NCI-H2107 treated with DMSO at 0.1 percent for 48 hours (cell line): ENCODE data around the gene PFN3.

Source experiments
- DNase-seq: peaks from one replicate; lab custom pipeline; 2025; ENCODE audit not compliant: unreplicated experiment; lab: John Stamatoyannopoulos, UW

Gene PFN3, protein sequence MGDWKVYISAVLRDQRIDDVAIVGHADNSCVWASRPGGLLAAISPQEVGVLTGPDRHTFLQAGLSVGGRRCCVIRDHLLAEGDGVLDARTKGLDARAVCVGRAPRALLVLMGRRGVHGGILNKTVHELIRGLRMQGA

DNA sequence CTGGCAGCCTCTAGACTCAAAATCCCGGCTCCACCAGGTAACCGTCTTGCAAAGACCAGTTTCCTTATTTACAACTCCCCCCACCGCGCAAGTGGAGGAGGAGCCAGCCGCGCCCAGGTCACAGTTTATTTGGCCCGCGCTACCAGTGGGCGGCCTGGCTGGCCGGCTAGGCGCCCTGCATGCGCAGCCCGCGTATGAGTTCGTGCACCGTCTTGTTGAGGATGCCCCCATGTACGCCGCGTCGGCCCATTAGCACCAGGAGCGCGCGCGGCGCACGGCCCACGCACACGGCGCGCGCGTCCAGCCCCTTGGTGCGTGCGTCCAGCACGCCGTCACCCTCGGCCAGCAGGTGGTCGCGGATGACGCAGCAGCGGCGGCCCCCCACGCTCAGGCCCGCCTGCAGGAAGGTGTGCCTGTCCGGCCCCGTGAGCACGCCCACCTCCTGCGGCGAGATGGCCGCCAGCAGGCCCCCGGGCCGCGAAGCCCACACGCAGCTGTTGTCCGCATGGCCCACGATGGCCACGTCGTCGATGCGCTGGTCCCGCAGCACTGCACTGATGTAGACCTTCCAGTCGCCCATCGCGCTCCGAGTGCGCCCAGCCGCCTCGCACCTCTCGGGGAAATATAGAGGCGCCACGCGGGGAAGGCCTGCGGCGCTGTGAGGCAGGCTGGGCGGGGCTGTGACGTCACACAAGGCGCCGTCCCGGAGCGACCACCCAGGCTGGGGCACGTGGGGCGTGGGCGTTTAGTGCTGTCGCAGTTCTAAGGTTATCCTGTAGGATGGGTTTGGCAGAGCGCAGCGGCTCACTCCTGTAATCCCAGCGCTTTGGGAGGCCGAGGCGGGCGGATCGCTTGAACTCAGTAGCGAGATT is at the start of gene PFN3:
TSS of gene PFN3 (minus strand) at position 665 of the 872 bp plus-strand sequence. CDS start at position 580, 85 bp downstream.
- DNase-seq: no peak

DNA sequence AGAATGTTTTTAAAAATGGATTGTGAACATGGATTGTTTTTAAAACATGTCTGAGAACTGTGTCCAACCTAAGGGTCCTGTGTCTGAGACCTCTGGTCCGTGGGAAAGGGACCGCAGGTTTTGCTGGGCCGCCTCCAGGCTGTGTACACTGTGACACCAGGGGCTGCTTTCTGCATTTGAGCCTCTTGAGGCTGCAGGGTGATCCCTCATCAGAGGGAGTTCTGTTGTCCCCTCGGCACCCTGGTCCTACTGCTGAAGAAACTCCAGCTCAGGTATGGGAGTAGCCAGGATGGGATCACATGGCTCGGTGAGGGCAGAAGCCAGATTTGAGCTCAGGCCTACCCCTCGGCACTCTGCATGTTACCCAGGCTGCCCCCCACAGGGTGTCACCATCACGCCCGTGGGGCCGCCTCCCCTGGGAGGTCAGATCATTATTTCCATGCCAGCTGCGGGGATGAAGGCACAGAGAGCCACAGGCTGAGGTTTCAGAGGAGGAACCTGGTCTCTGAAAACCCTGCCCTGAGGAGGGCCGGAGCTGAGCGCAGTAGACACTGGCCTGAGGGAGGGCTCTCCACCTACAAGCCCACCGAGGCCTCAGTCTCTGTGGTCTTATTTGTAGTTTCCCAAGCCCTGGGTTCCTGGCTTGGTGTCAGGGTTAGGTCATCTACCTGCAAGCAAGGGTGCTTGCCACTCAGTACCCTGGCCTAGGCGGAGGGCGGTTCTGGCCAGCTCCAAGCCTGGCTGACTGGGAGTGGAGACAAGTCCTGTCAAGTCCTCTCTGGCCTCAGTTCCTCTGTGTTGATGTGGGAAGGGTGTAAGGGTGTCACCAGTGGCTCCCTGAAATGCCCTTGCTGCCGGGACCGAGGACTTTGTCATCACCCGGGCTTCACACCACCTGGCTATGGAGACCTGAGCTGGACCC is 48.9 kb upstream of the PFN3 start:
- DNase-seq: no peak

DNA sequence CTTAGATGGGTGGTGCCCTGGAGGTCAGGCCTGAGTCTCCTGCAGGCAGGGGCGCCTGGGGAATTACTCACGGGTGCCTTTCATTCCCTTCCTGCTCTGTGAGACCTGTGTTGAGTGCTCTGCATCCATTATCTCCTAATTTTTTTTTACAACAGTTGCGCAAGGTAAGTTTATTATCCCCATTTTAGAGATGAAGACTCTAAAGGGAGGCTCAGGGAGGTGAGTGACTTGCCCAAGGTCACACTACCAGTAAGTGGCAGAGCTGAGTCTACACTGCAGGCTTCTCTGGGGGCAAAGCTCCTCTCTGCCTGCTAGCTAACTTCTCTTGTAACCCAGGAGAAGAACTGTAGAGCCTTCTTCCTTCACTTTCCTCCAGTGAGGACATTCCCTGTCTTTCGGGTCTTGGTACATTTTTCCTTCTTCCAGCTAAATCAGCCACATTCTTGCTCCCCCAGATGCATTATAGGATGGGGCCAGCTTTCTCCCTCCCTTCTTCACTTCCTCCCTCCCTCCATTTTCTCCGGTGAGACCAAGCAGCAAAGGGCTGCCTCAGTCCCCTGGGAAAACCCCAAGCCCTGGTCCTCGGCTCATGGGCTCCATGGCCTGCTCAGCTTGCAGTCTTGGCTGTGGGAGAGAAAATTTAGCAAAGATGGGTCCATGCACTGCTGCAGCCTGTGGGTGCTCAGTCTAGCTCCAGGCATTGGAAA is 47.9 kb upstream of the PFN3 start:
- no peak for DNase-seq

DNA sequence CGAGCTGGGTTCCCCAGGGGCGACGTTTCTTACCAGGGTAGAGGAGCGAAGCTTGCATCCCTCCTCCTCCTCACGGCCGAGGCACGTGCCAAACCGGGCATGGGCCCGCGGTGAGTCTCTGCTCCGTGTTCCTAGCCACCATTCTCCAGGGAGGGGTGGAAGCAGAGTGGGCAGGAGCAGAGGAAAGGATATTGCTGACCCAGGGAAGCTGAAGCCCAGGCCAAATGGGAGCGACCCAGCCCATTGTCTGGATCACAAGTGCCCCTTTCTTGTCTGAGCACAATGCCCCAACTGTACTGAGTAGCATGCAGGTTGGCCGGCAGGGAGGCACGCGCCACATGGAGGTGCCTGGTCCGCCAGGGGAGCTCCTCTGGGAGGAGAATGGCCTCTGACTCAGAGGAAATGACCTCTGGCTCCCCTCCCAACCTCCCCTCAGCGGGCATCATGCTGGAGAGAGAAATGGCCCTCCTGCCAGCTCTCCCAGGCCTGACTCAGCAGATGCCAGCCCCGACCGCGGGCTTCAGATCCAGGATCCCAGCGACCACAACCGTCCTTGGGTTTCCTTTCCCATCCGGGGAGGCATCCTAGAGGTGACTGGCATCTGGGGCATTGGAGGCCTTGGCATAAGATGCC is 47.3 kb upstream of the PFN3 start:
- DNase-seq: no peak

DNA sequence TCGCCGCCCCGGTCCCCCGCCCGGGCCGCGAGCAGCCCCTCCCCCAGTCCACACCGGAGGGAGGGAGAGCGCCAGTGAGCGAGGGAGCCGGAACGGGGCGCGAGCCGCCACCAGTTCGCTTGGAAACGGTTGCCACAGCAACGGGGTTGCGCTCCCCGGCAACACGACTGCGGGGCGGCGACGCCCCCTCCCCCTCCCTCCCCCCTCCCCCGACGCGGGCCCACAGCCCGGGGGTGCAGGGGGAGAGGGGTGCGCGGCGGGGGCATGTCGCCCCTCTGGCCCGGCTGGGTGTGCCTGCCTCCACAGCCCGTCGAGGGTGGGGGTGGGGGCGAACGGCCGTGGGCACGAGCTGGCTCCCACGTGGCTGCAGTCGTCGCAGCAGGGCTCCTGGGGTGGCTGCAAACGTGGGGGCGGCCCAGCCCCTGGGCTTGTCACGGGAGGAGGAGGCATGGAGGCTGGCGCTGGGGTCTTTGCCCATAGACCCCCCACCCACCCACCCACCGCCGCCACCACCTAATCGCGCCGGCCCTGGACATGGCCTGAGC is 46.7 kb upstream of the PFN3 start:
- DNase-seq: no peak

DNA sequence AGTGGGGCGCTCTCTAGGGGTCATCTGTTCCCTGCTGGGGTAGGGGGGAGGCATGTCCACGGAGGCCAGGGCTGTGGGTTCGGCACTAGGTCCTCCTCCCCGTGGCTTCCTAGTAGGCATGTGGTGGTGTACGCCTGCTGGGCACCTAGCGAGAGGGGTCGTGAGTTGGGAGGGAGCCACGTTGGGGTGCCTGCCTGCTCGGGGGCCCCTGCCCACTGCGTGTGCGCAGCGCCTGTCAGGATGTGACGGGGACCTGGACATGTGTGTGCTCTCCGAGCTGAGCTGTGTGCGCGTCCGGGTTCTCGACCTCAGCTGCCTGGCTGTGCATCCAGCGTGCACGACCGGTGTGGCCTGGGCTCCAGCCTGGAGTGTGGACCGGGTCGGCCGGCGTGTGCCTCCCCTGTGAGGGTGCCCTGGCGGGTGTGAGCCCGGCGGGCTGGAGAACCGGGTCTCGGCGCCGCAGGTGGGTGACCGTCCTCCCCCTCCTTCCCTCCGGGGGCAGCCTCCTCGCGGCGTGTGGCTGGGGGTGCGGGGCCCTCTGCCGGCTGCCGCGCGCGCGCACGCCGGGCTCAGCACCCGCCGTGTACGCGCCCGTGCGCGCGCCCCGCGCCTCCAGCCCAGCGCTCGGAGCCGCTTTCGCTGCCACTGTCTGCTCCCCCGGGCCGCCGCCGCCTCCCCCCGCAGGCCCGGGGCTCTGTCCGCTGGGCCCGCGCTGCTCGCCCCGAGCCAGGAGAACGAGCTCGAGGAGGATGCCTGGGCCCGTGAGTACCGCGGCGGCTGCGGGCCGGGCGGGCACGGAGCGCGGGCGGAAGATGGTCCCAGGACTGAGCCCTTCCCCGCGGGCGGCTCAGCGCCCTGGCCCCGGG is 46.0 kb upstream of the PFN3 start, which contains the start of gene PRR7:
TSS of gene PRR7 (plus strand) at position 615 of the 866 bp plus-strand sequence. CDS start 8,254 bp downstream, outside the sequence.
- no peak for DNase-seq

DNA sequence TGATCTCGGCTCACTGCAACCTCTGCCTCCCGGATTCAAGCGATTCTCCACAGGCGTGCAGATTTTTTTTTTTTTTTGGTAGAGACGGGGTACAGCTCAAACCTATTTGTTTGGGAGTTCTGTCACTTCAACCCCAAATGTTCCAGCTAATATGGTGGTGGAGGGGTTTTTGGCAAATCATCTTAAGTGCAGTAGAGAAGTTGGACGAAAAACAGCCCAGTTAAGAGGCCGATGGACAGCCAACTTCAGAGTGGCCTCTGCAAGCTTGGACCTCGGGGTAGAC is 45.4 kb upstream of the PFN3 start:
- no peak for DNase-seq

DNA sequence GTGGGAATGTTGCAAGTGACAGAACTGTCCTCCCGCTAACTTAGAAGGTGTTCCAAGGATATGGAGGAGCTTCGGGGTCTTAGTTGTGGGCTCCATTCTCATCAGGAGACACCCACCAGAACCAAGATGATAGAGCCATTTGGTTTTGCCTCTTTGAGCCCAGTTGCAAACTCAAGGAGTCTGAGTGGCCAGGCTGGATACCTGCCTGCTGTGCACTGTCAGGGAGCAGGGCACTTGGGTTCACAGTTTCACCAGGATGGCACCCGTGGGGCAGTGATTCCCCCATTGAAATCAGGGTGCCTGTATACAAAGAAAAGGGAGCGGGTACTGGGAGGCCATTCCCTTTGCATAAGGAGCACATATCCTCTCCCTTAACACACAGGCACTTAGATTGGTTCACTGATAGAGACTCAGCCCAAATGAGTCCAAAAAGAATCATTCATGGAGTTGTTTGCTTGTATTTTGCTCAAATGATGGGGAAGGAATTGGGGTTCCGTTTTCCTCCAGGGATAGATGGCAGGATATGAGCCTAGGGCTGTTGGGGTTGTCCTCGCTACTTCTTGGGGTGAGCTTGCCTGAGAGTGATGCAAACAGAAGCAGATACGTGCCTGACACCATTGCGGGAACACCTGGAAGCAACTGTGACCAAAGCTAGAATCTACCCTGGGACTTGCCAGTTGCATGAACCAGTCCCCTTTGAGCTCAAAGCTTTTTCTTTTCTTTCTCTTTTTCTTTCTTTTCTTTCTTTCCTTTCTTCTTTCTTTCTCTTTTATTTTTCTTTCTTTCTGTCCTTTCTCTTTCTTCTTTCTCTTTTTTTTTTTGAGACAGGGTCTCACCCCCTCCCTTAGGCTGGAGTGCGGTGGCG is 44.8 kb upstream of the PFN3 start:
- no peak for DNase-seq

DNA sequence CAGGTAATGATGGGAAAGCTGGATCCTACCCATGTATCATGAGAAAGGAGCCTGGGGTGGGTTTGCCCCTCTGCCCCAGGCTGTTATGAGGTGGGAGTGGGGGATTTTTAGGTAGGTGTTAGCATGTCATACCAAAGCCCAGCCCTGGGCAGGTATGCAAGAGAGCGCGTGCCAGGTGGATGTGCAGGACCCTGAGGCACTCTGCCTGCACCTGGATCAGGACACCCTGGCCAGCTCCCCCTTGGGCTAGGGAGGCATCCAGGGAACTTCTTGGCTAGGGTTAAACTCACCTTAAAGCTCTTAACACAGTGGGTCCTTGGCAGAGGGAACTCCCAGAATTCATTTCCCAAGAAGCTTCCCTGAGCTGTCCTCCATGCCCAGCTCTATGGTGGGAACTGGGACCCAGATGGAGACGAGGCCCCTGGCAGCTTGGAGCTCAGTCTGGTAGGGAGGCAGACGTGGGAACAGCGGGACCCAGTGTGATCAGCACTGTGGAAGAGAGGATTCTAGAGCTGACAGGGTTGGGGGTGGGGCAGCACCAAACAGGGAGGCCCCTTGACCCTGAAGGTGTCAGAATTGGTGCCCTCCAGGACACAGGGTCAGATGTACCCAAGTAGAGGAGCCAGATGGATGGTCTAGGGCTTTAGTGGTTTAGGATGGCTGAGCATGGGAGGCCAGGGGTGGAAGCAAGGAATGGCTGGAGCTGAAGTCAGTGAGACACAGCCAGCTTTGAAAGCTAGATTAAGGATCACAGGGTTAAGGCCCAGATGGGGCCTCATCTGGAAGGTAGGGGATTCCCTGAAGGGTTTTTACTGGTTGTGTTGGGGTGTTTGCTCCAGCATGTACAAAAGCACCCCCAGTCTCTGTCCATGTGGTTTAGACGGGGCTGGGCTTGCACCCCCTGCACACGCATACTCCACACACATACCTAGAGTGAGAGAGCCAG is 43.9 kb upstream of the PFN3 start:
- no peak for DNase-seq

DNA sequence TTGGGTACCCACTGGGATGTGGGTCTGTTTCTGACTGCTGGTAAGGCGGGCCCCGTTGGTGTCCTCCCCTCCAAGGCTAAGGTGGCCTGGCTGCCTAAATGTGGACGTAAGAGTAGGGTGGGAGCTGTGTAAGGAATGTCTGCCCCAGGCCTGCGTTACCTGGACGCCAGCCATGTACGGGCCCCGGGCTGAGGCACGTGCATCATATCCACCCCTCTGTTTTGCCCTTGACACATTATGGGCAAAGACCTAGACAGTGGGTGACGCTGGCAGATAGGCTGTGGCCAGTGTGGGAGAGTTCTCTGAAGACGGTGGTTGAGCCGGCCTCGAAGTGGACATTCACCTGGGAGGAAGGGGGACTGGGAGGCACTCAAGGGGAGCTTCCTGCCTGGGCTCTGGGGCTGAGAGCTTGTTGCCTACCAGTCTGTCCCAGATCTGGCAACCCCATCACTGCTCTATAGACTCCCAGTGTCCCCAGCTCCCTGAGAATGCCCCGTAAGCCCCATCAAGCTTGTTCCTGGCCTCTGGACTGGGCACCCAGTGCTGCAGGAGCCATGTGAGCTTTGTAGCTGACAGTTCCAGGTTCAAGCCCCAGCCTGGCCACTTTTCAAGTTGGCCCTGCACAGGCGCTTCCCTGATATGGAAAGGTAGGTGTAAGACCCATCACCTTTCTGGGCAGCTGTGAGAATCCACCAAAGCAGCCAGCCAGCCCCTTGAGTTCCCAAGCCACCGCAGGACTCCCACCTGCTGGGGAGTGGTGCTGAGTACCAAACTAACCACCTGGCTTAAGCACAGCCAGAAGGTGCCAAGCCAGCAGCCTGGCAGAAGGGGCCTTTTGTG is 42.9 kb upstream of the PFN3 start:
- DNase-seq: no peak

DNA sequence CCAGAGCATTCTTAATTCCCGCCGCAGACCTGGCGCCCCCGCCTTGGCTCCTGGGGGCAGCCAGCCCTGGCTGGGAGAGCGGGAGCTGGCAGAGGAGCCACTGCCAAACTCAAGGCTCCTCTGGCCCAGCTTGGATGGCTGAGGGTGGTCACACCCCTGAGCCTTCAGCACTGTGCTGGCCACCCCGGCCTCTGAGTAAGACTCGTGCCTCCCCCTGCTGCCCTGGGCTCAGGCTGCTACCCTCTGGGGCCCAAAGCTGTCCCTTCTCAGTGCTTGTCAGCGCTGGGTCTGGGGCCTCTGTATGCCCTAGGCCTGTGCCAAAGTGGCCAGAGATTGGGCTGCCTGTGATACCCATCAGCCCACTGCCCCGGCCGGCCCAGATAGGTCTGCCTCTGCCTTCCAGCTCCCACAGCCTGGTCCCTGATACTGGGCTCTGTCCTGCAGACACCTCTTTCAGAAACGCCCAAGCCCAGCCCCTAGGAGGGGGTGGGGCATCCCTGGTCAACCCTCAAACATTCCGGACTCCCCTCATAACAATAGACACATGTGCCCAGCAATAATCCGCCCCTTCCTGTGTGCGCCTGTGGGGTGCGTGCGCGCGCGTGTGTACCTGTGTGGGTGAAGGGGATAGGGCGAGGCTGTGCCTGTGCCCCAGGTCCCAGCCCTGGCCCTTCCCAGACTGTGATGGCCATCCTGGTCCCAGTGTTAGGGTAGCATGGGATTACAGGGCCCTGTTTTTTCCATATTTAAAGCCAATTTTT is 41.8 kb upstream of the PFN3 start:
- no peak for DNase-seq

DNA sequence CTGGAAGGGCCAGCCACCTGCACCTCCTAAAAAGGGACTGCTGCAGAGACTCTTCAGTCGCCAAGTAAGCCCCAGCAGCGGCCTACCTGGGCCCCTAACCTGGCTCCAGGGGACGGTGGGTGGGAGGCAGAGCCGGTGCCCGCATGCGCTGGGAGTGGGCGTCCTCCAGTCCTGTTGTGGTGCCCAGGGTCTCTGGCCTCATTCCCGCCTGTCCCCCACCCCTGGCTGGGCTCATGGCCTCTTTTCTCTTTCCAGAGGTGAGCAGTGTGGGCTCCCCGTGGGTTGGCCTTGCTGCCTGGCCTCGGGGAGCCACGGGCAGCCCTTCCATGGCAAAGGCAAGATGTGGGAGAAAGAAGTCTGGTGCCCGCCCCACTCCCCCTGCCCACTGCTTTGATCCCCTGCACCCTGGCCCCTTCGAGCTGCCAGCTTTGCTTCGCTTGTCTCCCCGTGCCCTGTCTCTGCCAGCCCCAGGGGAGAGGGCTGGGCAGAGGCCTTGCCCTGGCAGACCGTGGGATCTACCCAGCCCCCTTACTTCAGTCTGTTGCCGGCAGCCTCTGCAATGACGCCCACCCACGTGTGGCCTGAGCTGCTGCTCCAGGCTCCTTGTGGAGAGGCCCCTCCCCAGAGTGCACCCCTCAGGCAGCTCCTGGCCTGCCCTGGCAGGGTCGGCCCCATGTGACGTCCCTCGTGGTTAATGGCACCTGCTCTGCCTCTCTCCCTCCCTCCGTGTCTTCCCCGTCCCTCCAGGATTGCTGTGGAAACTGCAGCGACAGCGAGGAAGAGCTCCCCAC is 40.7 kb upstream of the PFN3 start:
- no peak for DNase-seq

DNA sequence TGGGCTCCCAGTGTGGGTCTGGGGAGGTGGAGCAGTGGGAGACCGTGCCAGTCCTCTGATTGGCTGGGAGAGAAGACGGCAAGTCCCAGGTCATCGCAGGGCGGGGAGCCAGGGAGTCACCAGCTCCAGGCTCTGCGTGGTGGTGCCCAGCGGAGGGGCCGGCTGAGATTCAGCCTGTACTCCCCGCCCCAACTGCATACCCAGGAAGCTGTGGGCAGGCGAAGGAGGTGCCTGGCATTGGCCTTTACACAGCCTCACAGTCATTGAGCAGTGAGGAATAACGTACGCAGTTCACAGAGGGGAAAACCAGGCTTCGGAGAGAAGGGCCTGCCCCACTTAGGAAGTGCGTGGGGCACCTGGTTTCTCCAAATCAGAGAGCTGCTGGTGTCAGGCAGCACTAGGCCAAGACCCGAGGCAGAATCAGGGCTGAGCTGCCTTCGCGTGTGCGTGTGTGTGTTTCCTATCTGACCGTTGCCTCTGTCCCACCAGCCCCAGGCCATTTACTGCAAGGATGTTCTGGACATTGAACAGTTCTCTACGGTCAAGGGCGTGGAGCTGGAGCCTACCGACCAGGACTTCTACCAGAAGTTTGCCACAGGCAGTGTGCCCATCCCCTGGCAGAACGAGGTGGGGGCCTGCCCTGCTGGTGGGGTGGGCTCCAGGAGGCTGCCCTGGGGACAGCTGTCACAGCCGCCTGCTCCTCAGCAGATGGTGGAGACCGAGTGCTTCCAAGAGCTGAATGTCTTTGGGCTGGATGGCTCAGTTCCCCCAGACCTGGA is 39.9 kb upstream of the PFN3 start:
- no peak for DNase-seq

DNA sequence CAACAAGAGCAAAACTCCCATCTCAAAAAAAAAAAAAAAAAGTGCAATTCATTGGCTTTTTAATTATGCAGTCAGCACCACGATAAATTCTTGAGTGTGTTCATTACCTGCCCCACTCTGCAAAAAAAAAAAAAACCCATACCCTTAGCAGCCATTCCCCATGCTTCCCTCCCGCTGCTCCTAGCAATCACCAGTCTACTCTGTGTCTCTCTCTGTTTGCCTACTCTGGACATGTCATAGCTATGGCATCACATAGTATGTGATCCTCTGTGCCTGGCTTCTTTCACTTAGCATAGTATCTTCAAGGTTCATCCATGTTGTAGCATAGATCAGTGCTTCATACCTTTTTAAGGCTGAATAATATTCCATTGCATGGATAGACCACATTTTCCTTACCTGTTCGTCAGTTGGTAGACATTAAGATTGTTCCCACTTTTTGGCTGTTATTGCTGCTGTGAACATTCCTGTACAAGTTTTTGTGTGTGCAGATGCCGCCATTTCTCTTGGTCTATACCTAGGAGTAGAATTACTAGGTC is 39.1 kb upstream of the PFN3 start:
- no peak for DNase-seq
